ENCODE data around the gene MRTFA. TPM values are rescaled to one million over a fixed set of nuclear protein-coding genes. Genes with fewer than 3 reads are reported as not detected.

MRTFA gene
- total RNA-seq, 4 donors from 2014 or later: 32.6 to 173 (median 76.1) TPM

DNA sequence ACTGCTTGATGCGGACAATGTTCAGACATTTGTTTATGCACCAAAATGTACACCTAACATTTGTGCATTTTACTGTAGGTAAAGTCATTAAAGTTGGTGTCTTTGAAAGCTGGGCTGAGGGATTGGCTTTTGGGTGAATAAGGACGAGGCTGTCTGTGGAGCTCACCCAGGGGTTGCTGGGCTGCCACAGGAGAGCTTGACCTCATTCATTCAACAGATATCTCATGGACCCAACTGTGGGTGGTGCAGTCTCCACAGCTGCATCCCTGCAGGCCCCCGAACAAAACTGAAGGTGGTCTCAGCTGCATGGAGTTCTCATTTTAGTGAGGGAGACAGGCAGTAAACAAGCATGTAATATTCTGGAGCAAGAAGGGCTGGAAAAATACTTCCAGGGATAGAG lies 233.4 kb downstream of the MRTFA start:
- intact Hi-C loops (cut with DNase I; ENCODE audit: low total_unique reads): no loop called here
- H3K36me3 ChIP-seq: no peaks in the 10 kb centered on the region
- H3K4me3 ChIP-seq: no peak overlapping the region
- no peaks in the 10 kb centered on the region for H3K27me3 ChIP-seq
- no peaks in the 10 kb centered on the region for H3K9me3 ChIP-seq
- H3K4me1 ChIP-seq: no peaks in the 10 kb centered on the region
- DNase-seq: no peak
- TF ChIP-seq POLR2A (IDR thresholded peaks at IDR 0.05) (no peak), CTCF (IDR thresholded peaks at IDR 0.05) (no peak)
- H3K27ac ChIP-seq: no peak overlapping the region

DNA sequence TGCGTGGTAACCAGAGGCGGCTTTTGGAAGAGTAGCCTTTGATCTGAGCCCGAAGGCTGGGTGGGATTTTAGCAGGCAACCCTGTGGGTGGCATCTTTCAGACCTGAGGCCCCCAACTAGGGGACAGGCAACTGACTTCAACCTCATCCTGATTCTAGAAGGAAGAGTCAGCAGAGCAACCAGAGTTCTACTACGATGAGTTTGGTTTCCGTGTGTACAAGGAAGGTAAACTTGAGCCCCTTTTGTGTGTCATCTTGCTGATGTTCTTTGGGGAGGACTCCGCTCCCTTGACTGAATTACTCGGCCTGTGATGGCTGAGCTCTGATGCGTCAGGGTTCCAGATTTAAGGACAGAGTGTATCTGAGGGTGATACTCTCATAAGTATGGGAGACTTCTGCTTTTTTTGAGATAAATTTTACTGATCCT lies 234.5 kb downstream of the MRTFA start:
- no peak for DNase-seq
- Histone ChIP-seq H3K27ac (no peak overlapping the region), H3K4me3 (no peak overlapping the region), H3K36me3 (no peaks in the 10 kb centered on the region), H3K9me3 (no peaks in the 10 kb centered on the region), H3K27me3 (no peaks in the 10 kb centered on the region), H3K4me1 (no peaks in the 10 kb centered on the region)
- TF ChIP-seq POLR2A (IDR thresholded peaks at IDR 0.05): no peak
- no peak for TF ChIP-seq CTCF (IDR thresholded peaks at IDR 0.05)
- intact Hi-C loops (cut with DNase I; ENCODE audit: low total_unique reads): no loop called here

DNA sequence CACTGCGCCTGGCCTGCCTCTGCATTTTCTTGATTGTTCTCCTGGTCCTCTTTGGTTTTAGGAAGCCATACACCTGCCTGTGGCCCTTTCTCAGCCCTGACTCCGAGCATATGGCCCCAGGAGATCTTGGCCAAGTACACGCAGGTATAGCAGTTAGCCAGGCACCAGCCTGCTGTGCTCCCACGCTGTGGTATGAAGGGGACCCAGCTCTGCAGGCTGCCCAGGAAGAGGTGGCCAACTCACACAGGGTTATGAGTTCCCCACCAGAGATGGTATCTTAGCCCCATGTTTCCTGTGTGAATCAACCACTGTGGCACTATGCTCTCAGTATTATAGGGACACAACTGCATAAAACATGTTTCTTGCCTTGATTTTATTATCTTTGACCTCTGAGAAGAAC lies 235.0 kb downstream of the MRTFA start:
- H3K9me3 ChIP-seq: no peaks in the 10 kb centered on the region
- no peaks in the 10 kb centered on the region for H3K4me1 ChIP-seq
- H3K27me3 ChIP-seq: no peaks in the 10 kb centered on the region
- TF ChIP-seq CTCF (IDR thresholded peaks at IDR 0.05): no peak
- no peak for TF ChIP-seq POLR2A (IDR thresholded peaks at IDR 0.05)
- DNase-seq: no peak
- no peaks in the 10 kb centered on the region for H3K36me3 ChIP-seq
- H3K27ac ChIP-seq: no peak overlapping the region
- H3K4me3 ChIP-seq: no peak overlapping the region
- intact Hi-C loops (cut with DNase I; ENCODE audit: low total_unique reads): no loop called here

GRCh38 chr22:40400159-40400558 lies 236.4 kb downstream of the MRTFA start:
- H3K27ac ChIP-seq: no peak overlapping the region
- no peak overlapping the region for H3K4me3 ChIP-seq
- H3K36me3 ChIP-seq: no peaks in the 10 kb centered on the region
- intact Hi-C loops (cut with DNase I; ENCODE audit: low total_unique reads): no loop called here
- TF ChIP-seq POLR2A (IDR thresholded peaks at IDR 0.05) (no peak), CTCF (IDR thresholded peaks at IDR 0.05) (no peak)
- no peak for DNase-seq
- H3K4me1 ChIP-seq: no peaks in the 10 kb centered on the region
- no peaks in the 10 kb centered on the region for H3K27me3 ChIP-seq
- no peaks in the 10 kb centered on the region for H3K9me3 ChIP-seq

DNA sequence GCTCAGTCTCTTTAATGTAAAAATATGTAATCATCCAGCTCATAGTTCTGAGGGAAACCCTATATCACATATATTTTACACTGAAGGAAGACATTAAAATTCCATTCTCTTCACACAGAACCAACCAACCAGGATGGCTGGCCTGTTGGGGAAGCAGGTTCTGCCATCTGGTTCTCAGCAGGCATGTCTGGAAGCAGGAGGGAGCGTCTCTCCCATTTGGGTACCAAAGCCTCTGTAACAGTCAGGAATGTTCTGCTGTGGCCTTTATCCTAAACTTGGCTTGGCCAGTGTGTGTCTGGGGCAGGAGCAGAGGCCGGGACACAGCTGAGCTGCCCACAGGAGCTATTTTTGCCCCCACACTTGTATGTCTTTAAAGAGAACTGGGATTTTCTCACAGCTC lies 236.9 kb downstream of the MRTFA start:
- Histone ChIP-seq H3K9me3 (no peaks in the 10 kb centered on the region), H3K4me3 (no peak overlapping the region), H3K27ac (no peak overlapping the region), H3K36me3 (no peaks in the 10 kb centered on the region), H3K4me1 (no peaks in the 10 kb centered on the region), H3K27me3 (no peaks in the 10 kb centered on the region)
- DNase-seq: no peak
- TF ChIP-seq POLR2A (IDR thresholded peaks at IDR 0.05) (no peak), CTCF (IDR thresholded peaks at IDR 0.05) (no peak)
- intact Hi-C loops (cut with DNase I; ENCODE audit: low total_unique reads): no loop called here

All from uterus (tissue), 4 donors.